OCI-LY3 (cell line): ENCODE data around the gene ZNF431.

Experiments
- H2AFZ ChIP-seq: fragments of 200-600, 300-600 bp; shearing (Covaris generic); 2 replicates; pipeline ENCODE4 v1.6.0; 2014; ENCODE audit warnings: antibody characterized with exemption, low read depth, low read length
- H3K27ac ChIP-seq: fragments of 200-600, 300-600 bp; sonication (generic); 2 replicates; pipeline ENCODE4 v1.5.1; 2014; ENCODE audit warnings: mild to moderate bottlenecking, low read length, moderate library complexity, mixed read lengths
- H3K27me3 ChIP-seq: fragments of 200-600, 300-600 bp; sonication (generic); 2 replicates; pipeline ENCODE4 v1.6.1; 2014; ENCODE audit warnings: low read depth, low read length, mixed read lengths
- H3K36me3 ChIP-seq: fragments of 200-600, 300-600 bp; sonication (generic); replicated peaks from 2 replicates; pipeline ENCODE3; 2014; ENCODE audit warnings: low read depth, low read length, mixed read lengths
- H3K4me1 ChIP-seq: fragments of 300-600, 200-600 bp; sonication (generic); 2 replicates; pipeline ENCODE4 v1.6.1; 2014; ENCODE audit warnings: low read length, mixed read lengths
- H3K4me2 ChIP-seq: fragments of 200-600, 300-600 bp; sonication (generic); 2 replicates; pipeline ENCODE4 v1.6.1; 2014; ENCODE audit warnings: low read length, mixed read lengths
- H3K4me3 ChIP-seq: fragments of 300-600, 200-600 bp; sonication (generic); 2 replicates; pipeline ENCODE4 v1.5.1; 2014; ENCODE audit warnings: antibody characterized with exemption, mild to moderate bottlenecking, low read length, moderate library complexity
- H3K79me2 ChIP-seq: fragments of 300-600, 200-600 bp; shearing (Covaris generic); 2 replicates; pipeline ENCODE4 v1.6.1; 2014; ENCODE audit warnings: mild to moderate bottlenecking, low read length, mixed read lengths
- H3K9ac ChIP-seq: fragments of 300-600, 200-600 bp; shearing (Covaris generic); 2 replicates; pipeline ENCODE4 v1.6.0; 2014; ENCODE audit warnings: mild to moderate bottlenecking, low read length, moderate library complexity
- H3K9me3 ChIP-seq: fragments of 200-600, 300-600 bp; shearing (Covaris generic); 2 replicates; pipeline ENCODE4 v1.6.1; 2014; ENCODE audit warnings: low read length, mixed read lengths; ENCODE audit not compliant: insufficient read depth
- H4K20me1 ChIP-seq: fragments of 200-600, 300-600 bp; sonication (generic); 2 replicates; pipeline ENCODE4 v1.6.1; 2016; ENCODE audit warnings: low read length, mixed read lengths; ENCODE audit not compliant: insufficient read depth
- CTCF ChIP-seq: fragments of 200-600, 300-600 bp; sonication (generic); IDR thresholded peaks from 2 replicates; pipeline ENCODE4 v1.5.1; 2014; ENCODE audit warnings: antibody characterized with exemption, low read length, low read depth
- EZH2phosphoT487 ChIP-seq: fragments of 200-600 bp; shearing (Covaris generic); IDR thresholded peaks from 2 replicates; pipeline ENCODE4 v1.6.1; 2018; ENCODE audit warnings: antibody characterized with exemption, mixed run types, low read depth

ZNF431 gene

DNA sequence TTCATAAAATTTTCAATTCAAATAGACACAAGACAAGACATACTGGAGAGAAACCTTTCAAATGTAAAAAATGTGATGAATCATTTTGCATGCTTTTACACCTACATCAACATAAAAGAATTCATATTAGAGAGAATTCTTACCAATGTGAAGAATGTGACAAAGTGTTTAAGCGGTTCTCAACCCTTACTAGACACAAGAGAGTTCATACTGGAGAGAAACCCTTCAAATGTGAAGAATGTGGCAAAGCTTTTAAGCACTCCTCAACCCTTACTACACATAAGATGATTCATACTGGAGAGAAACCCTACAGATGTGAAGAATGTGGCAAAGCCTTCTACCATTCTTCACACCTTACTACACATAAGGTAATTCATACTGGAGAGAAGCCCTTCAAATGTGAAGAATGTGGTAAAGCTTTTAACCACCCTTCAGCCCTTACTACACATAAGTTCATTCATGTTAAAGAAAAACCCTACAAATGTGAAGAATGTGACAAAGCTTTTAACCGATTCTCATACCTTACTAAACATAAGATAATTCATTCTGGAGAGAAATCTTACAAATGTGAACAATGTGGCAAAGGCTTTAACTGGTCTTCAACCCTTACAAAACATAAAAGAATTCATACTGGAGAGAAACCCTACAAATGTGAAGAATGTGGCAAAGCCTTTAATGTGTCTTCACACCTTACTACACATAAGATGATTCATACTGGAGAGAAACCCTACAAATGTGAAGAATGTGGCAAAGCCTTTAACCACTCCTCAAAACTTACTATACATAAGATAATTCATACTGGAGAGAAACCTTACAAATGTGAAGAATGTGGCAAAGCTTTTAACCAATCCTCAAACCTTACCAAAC, 24.6 kb upstream of the ZNF431 start:
- Histone ChIP-seq H3K36me3 (peaks cover 51% of the 10 kb centered on the region), H3K27me3 (no peaks in the 10 kb centered on the region), H3K4me1 (no peaks in the 10 kb centered on the region), H3K27ac (no peak overlapping the region), H2AFZ (no peak overlapping the region), H3K79me2 (no peaks in the 10 kb centered on the region), H3K9me3 (no peaks in the 10 kb centered on the region), H3K9ac (no peak overlapping the region), H3K4me3 (no peak overlapping the region), H4K20me1 (no peaks in the 10 kb centered on the region), H3K4me2 (no peak overlapping the region)
- TF ChIP-seq EZH2phosphoT487 (no peak), CTCF (no peak)

GRCh38 chr19:21126078-21126477, 15.8 kb upstream of the ZNF431 start:
- Histone ChIP-seq H3K79me2 (no peaks in the 10 kb centered on the region), H3K27ac (no peak overlapping the region), H3K4me1 (no peaks in the 10 kb centered on the region), H3K4me2 (no peak overlapping the region), H2AFZ (no peak overlapping the region), H3K4me3 (no peak overlapping the region), H3K27me3 (no peaks in the 10 kb centered on the region), H3K36me3 (no peaks in the 10 kb centered on the region), H3K9me3 (no peaks in the 10 kb centered on the region), H4K20me1 (no peaks in the 10 kb centered on the region), H3K9ac (no peak overlapping the region)
- no peak for TF ChIP-seq EZH2phosphoT487
- no peak for TF ChIP-seq CTCF

DNA sequence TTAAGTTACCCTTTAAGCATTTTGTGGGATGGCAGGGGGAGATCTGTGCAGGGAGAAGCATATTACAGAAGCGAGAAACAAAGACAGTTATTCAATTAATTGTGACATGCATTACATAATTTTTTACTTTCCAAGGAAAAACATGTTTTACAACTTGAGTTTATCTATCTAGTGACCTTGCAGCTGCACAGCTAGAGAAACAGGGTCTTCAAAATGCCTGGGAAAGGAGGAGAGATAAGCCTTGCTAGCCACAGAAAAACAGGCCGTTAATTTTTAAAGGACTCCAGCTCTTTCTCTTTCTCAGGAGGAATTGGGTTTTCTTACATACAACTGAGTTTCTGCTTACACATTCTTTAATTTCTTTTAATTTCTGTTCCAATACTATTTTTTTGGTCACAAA, 14.8 kb upstream of the ZNF431 start:
- no peak overlapping the region for H3K4me3 ChIP-seq
- H3K4me1 ChIP-seq = no peaks in the 10 kb centered on the region
- H3K4me2 ChIP-seq = no peak overlapping the region
- H4K20me1 ChIP-seq = no peaks in the 10 kb centered on the region
- H3K27ac ChIP-seq = no peak overlapping the region
- H3K9ac ChIP-seq = no peak overlapping the region
- no peaks in the 10 kb centered on the region for H3K36me3 ChIP-seq
- H3K27me3 ChIP-seq = no peaks in the 10 kb centered on the region
- H3K9me3 ChIP-seq = no peaks in the 10 kb centered on the region
- no peak overlapping the region for H2AFZ ChIP-seq
- no peak for TF ChIP-seq EZH2phosphoT487
- no peak for TF ChIP-seq CTCF
- H3K79me2 ChIP-seq = no peaks in the 10 kb centered on the region

DNA sequence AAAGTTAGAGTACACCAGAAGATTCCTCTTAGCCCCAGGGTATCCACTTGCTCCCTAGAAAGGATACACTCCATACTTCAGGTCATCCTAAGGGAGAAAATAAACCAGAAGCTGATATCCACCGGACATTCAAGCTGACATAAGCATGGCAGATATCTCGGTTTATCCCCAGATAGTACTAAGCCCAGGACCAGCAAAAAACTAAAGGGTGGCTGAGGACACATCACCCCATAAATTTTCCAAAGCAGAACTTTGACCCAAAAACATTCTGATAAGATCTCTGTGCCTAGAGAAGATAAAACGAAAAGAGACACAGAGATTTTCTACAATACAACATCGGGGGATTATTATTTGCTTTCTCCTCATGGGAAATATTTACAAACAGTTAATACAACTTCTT, 13.9 kb upstream of the ZNF431 start:
- Histone ChIP-seq H3K79me2 (no peaks in the 10 kb centered on the region), H4K20me1 (no peaks in the 10 kb centered on the region), H3K36me3 (no peaks in the 10 kb centered on the region), H3K9me3 (no peaks in the 10 kb centered on the region), H3K27me3 (no peaks in the 10 kb centered on the region), H3K9ac (no peak overlapping the region), H3K4me2 (no peak overlapping the region), H3K4me3 (no peak overlapping the region), H3K4me1 (no peaks in the 10 kb centered on the region), H3K27ac (no peak overlapping the region), H2AFZ (no peak overlapping the region)
- no peak for TF ChIP-seq CTCF
- no peak for TF ChIP-seq EZH2phosphoT487
